GM21526 (cell line): Measurements from ENCODE around the gene NETO1.
A peak's percentile ranks its signal among the peaks of the same experiment; 100 is the strongest.

Experiments
- ATAC-seq: cut with Tn5 transposase; IDR thresholded peaks from one replicate; pipeline ENCODE4 v1.9.1; 2021; ENCODE audit warnings: moderate library complexity; ENCODE audit not compliant: unreplicated experiment, low FRiP score

The NETO1 gene

DNA sequence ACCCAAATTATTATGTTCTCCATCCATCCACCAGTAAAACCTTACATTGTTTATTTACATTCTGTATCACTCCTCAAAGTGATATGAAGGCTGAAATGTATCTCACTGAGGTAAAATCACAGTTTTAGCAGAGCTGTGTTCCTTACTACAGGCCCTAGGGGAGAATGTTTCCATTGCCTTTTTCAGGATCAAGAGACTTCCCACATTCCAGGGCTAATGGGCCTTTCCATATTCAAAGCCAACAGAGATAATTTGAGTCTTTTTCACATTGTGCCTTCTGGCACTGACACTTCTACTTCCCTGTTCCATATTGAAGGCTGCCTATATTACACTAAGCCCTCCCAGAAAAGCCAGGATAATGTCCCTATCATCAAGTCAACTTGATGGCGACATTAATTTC is 20.0 kb downstream of the NETO1 start:
- no peak for ATAC-seq

DNA sequence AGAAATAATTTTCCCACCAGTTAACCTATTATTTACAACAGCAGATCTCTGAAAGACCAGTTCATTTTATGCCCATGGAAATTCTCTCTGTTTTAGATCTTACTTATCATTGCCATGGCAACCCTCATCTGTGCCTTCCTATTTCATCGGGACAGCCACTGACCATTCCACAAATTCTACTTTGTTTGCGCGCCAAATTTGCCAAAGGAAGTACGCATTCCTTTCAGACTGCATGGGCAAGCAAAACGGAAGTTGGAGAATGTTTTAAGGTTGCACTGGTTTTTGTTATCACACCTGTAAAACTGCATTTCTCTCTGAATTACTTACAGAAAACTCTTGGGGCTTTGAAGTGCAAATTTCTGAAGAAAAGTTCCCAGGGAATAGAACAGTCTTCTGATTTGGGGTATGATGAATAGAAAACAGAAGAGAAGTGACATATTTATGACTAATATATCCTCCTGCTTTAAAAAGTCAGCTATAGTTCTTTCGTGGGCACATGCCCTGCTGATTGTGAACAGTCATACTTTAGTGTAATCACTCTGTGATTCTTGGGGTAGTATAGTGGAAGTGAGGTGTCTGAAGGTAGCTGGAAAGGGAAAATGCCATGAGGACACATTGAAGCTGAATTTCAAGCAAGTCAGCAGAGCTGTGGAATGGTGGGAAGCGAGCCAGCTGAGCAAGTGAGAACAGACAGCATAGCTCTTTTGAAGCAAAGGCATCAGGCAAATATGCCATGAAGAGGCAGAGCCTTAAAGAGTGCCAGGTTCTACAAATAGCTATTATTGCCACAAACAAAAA is 20.9 kb downstream of the NETO1 start:
- no peak for ATAC-seq

DNA sequence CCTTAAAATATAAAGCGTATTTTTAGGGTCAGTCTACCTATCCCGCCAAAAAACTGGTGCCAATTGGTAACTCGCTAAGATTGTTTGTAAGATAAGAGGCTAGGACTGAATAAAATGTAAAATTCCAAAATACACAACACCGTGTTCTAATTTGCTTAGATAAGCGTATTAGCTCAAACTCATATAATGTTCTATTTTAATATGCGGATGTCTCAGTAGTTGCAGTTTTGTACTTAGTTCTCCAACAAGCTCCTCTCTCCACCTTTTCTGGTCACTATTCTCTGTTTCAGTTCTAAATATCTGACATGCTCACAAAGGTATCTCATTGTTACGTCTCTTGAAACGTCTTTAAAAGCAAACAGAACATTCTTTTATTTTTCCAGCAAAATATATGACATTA is 24.0 kb downstream of the NETO1 start:
- ATAC-seq, result no peak

DNA sequence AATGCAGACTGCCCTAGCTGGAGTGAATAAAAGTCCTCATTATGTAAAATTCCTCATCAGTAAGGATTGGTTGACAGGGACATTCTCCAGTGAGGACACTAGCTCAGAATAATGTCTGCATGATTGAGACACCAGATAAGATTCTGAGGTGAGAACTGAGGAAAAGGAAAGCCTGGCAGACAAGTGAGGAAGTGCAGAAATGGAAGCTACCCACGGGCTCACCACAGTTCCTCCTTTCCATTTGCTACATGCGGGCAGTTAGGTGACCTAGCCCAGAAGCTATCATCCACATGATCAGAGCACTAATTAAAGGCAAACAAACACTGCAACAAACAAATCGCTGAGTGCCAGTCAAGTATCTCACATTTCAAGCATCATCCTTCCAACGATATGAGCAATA is 27.7 kb downstream of the NETO1 start:
- ATAC-seq, result no peak

DNA sequence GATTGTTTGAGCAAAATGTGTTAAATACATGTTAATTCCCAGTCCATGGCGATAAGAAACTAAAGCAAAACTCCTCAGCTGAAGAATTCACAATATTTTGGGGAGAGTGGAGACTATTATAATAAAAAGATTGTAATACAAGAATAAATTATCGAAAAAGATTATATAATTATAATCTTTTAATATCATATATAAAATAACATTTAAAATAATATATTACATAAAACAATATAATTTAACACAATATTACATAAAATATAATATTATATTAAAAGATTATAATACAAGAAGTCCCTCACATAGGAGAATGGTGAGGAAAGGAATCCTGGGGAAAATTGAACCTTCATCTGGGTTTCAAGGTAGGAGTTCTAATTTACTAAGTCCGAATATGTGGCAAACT is 33.1 kb downstream of the NETO1 start:
- no peak for ATAC-seq

DNA sequence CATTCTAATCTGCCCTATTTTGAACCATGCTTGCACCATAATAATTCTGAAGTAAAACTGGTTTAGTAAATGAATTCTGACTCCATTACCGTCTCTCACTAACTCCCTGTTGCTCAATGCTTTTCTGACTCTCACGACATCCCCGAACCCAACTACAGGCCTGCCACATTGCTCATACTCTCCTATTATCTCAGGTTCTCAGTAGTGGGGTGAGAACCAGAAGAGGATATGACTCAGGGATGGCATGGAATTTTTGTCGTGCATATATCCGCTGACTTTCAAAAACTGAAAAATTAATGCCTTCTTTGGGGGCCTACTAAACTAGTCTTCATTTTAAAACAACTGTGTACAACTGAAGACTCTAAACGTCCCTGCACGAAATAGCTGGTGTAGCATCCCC is 34.3 kb downstream of the NETO1 start:
- ATAC-seq, result no peak

DNA sequence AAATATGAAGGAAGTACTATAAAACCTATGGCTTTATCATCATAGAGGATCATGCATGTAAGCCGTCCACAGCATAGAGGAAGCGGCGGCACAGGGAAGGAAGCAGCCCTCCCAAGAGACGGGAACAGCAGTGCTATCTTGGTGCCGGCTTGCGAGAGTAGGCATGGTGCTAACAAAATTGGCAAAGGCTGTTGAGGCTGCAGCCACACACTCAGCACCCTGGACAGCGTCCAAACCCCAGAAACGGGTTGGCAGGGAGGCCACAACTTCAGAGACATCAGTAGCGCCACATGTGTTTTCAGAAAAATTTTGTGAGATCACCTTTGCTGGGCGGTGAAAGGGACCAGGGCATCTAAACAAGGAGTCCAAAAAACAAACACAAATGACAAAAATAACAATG is 37.7 kb downstream of the NETO1 start:
- no peak for ATAC-seq

DNA sequence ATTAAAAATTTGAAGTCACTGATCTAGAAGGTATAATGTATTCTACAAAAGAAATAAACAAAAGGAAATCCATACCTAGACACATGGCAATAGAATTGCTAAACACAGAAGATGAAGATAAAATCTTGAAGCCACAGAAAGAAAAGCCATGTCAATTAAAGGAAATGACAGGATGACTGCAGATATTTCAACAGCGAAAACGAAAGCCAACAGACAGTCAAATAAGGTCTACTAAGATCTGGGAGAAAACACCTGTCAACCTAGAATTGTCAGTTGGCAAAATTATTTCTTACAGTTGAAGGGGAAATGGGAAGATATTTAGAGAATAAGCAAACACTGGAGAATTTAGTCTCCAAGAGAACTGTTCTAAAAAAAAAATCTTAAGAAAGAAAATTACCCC is 39.2 kb downstream of the NETO1 start:
- no peak for ATAC-seq

DNA sequence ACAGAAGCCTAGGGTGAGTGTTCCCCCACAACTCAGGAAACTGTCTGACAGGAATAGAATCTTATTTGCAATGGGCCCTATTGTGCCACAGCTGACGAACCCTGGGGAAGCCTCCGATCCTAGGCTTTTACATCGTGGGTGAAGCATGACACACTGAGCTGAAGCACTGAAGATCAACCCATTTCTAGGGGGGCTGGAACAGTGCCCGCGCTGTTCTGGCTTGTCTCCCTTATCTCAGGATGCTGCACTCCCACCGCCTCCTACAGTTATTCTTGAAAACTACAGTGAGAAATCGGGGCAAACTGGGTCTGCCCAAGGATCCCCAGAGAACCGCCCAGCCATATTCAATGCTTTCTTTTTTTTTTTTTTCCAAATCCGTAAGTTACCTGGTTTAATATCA is 41.1 kb downstream of the NETO1 start:
- ATAC-seq, result no peak

DNA sequence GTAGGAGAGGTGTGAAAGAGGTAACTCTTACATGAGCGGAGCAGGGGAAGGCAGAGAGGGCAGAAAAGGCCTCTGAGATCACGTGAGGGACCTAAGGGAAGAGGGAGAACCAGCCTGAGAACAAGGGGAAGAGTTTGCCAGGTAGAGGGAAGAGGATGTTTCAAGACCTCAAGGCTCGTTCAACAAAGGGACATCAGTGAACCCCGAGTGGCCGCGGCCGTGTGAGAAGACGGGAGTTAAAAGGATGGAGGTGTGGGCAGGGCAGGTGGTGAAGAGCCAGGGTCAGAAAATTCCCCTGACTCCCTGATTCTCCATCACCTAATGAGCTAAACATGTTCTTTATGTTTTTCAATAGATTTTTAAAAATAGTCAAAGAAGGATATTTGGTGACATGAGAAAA is 44.4 kb downstream of the NETO1 start:
- ATAC-seq, result no peak

DNA sequence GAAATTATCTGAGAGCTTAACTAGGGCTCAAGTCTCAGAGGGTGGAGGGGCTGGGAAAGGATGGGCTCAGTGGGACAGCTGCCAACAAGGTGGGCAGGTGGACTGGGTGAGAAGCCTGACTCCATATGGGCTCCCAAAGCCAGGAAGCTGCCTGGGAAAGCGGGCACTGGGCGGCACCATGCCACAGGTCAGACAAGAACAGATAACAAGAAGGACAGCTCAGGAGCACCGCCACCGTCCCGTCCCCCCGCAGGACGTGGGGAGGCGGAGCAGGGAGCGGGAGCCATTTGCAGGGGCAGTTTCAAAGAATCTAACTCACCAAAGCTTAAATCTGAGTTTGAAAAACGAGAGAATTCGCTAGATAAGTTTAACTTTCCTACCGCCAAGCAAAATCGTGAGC is 45.6 kb downstream of the NETO1 start:
- no peak for ATAC-seq

DNA sequence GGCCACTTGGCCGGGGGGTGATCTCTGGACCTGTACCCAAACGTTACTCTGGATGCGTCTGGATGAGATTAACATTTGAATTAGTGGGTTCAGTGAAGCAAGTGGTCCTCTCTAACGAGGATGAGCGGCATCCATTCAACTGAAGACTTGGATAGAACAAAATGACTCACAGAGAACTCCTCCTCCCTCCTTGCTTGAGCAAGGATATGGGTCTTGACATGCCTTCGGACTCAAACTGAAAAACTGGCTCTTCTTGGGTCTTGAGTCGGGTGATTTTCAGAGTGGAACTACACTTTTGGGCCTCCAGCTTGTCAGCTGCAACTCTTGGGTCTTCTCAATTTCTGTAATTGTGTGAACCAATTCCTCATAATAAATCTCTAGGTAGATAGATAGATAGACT is 47.2 kb downstream of the NETO1 start:
- ATAC-seq, result no peak

DNA sequence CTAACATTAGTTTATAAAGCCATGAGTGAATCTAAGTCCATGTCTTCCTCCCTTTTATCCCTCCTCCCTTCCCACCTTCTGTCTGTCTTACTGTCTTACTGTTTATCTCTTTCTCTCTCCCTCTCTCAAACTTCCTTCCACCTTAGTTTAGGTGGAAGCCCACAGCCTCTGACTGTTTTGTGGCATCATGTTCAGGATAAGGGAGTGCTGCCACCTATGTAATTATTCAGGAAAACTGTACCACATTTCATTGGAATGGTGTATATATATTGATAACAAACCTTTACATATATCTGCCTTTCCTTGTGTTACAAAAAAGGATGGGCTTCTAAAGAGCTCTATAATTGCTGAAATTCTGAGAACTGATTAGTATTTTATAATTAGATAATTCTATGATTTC is 48.7 kb downstream of the NETO1 start:
- no peak for ATAC-seq

DNA sequence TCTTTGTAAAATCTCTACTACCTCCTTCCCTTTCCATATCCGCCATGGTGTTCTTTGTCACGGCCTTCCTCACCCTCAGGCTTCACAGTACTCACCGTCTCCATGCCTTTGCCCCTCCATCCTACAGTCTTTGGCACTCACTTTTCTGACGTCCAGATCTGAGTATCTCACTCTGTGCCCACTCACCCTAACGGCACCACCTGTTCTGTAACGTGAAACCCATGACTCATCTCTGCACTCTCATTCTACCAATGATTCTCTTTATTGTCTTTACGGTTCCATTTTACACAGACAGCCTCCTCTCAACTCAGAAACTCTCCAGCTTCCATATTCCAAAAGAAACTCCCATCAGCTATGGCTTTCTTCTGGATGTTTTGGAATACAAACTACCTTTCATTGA is 56.7 kb downstream of the NETO1 start:
- peak; percentile 74 for ATAC-seq

DNA sequence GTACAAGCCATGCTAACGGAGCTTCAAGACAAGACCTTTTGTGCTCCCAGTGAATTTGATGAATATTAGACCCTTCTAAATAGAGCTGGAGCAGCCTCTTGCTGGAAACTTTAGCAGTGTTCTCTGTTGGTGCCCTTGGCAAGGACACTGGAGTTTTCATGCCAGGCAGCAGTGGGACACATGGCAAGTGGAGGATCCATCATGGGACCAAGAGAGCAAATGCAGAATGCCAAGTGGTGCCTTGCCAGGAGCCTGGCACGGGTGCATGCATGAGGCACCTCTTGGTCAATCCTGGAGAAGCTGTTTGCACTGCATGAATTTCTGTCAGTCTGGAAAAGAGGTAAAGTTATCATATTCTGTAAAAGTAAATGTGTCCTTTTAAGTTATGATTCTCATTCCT is 59.1 kb downstream of the NETO1 start:
- no peak for ATAC-seq

DNA sequence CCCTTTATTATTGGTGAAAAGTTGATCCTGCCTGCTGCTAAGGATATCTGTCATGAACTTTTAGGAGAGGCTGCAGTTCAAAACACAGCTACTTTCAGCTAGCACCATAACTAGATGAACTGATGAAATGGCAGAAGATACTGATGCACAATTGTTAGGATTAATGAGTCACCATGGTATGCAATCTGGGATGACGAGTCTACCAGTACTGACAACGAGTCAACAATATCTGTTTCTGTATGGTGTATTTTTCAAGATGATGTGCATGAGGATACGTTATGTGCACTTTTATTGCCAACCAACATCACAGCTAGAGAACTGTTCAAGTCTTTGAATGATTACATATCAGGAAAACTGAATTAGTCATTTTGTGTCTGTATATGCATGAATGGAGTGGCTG is 68.7 kb downstream of the NETO1 start:
- no peak for ATAC-seq

DNA sequence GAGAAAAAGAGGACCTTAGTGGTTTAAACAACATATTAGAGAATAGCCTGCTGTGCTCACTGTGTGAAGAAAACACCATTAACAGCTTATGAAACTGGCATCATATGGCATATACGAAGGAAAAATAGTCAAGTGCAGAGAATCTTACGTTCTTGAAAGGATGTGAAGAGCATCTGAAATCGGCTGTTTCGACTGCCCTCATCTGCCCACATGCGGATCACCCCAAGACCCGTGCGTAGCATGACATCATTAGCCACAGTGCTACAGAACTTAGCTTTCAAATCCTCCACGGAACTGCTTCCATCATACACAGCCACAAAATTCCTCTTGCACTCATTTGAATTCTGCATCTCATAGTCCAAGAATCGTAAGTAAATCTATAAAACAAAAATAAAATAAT is 84.3 kb downstream of the NETO1 start:
- no peak for ATAC-seq

DNA sequence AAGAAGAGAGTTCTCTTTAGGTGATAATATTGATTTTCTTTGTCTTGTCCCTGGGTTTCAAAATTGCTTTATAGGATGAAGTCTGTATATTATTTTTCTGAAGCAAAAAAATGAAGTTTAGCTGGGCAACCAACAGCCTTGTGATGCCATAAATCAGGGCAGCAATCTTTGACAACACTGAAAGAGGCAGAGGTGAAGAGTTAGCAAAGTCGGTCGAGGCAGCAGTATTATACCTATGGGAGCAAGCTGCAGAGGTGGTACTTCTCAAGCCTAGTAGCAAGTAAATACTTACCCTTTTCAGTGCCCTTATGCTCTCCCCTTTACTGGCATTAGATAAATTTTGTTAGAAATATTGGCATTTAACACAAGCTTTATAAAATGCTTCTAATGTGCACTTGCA is 92.9 kb downstream of the NETO1 start:
- no peak for ATAC-seq

DNA sequence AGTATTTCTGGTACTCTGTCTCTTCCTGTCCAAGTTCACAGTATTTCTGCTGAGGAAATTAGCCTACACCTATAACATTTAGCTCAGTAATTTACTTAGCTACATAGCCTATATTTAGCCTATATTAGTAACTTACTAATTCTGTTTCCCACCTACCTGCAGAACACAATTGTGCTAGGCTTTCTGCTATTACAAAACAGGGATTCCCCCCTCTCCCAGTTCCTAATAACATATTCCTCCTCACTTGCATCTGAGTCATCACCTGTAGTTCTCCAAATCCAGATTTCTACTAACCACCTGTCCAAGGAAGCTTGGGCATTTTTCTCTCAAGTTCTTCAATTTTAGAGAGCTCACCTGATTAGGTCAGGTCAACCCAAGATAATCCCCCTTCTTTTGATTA is 94.9 kb downstream of the NETO1 start:
- ATAC-seq, result no peak

DNA sequence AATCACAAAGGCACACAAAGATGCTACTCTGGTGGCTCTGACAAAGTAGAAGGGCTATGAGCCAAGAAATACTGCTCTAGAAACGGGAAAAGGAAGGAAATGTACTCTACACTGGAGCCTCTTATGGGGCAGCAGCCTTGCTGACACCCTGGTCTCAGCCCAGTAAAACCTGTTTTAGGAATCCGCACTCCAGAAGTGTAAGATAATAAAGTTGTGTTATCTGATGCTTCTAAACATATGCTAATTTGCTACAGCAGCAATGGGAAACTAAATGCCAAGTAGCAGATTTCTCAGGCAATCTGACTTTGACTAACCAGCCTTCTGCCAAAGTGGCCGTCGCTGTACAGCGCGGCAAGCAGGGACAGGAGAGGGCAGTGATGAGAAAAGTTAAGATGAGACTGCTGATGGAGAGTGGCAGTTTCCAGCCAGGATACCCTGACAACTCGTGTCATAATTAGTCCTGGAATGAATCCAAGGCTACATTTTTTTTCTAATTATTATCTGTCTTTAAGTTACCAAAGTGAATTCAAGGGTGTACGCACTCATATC is 99.0 kb downstream of the NETO1 start:
- ATAC-seq, result no peak

DNA sequence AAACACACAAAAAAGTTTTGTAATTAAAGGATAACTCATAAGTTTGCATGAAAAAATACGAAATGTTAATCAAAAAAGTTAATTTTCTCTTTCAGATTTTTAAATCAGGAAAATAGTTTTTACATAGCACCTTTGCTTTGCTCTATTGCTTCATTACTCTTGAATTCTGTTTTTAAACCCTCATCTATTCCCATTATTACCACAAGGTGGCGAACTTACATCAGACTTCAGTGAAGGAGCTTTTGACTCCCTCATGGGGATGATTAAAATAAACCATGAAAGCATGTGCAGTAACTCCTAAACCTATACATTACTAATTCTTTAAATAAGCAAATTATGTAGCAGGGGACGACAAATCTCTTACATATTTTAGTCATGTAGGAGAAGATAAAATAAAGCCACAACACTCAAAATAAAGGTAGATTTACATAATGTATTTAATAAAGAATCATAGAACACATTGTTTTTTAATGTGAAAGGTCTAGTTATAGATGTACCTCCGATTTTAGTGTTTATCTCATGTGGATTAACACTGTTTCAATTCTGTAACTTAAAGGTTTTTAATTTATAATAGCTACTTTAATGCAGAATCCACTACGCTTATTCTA is 105.2 kb downstream of the NETO1 start:
- ATAC-seq, result peak; percentile 83

DNA sequence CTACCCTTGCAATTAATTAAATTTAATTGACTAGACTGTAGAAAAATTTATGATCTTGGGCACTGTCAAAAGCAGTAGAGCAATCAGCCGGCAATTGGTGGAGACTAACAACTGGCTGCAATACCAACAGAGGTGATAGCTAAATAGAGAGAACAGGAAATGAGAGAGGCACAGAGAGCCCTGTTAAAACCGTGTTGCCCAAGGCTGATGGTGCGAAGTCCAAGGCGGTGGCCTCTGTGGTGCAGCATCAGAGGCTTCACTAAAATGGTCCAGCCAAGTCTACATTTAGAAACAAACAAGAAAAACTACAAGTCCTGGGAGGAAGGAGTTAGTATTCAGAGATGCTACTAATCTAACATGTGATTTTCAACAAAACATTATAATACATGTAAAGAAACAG is 115.6 kb downstream of the NETO1 start:
- ATAC-seq, result no peak
